ENCODE results near the gene PUM1.

DNA sequence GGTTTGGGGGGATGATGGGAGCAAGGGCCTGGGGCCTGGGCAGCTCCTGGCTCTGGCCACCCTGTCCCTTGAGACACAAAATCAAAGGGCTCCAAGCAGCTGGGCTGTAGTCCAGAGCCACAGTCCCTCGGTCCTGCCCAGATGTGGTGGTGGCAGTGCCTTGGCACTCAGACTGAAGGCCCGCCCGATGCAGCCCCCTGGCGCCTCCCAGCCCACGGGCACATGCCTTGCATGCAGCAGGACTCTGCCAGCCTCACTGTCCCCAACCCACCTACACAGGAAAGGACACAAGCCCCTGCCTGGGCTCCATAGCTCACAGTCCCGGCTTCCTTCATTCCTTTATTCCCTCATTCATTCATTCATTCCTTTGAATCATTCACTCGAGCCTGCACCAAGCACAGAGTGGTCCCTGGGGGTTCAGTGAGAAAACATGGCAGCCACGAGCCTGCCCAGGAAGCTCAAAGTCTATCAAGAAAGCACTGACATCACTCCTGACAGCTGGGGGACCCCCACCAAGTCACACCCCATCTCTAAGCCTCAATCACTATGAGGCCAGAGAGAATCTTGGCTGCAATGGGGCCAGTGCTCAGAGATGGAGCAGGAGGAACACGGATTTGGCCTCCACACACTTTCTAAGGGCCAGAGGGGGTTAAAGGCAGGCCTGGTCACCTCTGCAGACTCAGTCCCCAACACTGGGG, 162.8 kb downstream of the PUM1 start:
- no peak for TF ChIP-seq POLR2A (IDR thresholded peaks at IDR 0.05)
- TF ChIP-seq, protein P1, sequence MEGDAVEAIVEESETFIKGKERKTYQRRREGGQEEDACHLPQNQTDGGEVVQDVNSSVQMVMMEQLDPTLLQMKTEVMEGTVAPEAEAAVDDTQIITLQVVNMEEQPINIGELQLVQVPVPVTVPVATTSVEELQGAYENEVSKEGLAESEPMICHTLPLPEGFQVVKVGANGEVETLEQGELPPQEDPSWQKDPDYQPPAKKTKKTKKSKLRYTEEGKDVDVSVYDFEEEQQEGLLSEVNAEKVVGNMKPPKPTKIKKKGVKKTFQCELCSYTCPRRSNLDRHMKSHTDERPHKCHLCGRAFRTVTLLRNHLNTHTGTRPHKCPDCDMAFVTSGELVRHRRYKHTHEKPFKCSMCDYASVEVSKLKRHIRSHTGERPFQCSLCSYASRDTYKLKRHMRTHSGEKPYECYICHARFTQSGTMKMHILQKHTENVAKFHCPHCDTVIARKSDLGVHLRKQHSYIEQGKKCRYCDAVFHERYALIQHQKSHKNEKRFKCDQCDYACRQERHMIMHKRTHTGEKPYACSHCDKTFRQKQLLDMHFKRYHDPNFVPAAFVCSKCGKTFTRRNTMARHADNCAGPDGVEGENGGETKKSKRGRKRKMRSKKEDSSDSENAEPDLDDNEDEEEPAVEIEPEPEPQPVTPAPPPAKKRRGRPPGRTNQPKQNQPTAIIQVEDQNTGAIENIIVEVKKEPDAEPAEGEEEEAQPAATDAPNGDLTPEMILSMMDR (IDR thresholded peaks at IDR 0.05), result no peak
